Stomach smooth muscle (tissue), 2 donors: ENCODE data around the gene STIMATE.

ENCODE experiments used
- H3K27ac ChIP-seq: one replicate; pipeline ENCODE4 v1.7.0; 2013; ENCODE audit warnings: mild to moderate bottlenecking, low read length, inconsistent platforms
- H3K27me3 ChIP-seq, 2 donors: one replicate each; pipeline ENCODE4 v1.7.0; 2013; ENCODE audit warnings: low read length in 2 of 2; ENCODE audit not compliant: insufficient read depth in 2 of 2, control insufficient read depth in 1 of 2
- H3K36me3 ChIP-seq, 2 donors: one replicate each; pipeline ENCODE4 v1.7.0; 2013; ENCODE audit warnings: low read length in 2 of 2; ENCODE audit not compliant: control insufficient read depth in 2 of 2, insufficient read depth in 2 of 2
- H3K4me1 ChIP-seq: one replicate; pipeline ENCODE4 v1.7.0; 2013; ENCODE audit warnings: low read length; ENCODE audit not compliant: control insufficient read depth, insufficient read depth
- H3K4me3 ChIP-seq, 2 donors: one replicate each; pipeline ENCODE4 v1.7.0; 2013; ENCODE audit warnings: low read length in 2 of 2
- H3K9ac ChIP-seq, 2 donors: one replicate each; pipeline ENCODE4 v1.7.0; 2013; ENCODE audit warnings: low read length in 2 of 2, mild to moderate bottlenecking in 1 of 2
- H3K9me3 ChIP-seq, 2 donors: one replicate each; pipeline ENCODE4 v1.7.0; 2013; ENCODE audit warnings: low read length in 2 of 2; ENCODE audit not compliant: control insufficient read depth in 2 of 2
- donor health status: healthy.
- donor health status: Pancreatic carcinoma.

STIMATE gene

GRCh38 chr3:52800079-52800478 lies 97.3 kb downstream of the STIMATE start:
- Histone ChIP-seq H3K4me3 (no peak overlapping the region), H3K27me3 (peaks cover 0 to 3% of the 10 kb centered on the region in 2 donors), H3K9ac (no peak overlapping the region), H3K4me1 (no peaks in the 10 kb centered on the region), H3K9me3 (no peaks in the 10 kb centered on the region), H3K36me3 (no peaks in the 10 kb centered on the region), H3K27ac (no peak overlapping the region)

GRCh38 chr3:52798978-52799476 lies 98.3 kb downstream of the STIMATE start:
- Histone ChIP-seq H3K27me3 (peaks cover 0 to under 1% of the 10 kb centered on the region in 2 donors), H3K9me3 (no peaks in the 10 kb centered on the region), H3K4me1 (no peaks in the 10 kb centered on the region), H3K27ac (no peak overlapping the region), H3K36me3 (no peaks in the 10 kb centered on the region), H3K4me3 (no peak overlapping the region), H3K9ac (no peak overlapping the region)

DNA sequence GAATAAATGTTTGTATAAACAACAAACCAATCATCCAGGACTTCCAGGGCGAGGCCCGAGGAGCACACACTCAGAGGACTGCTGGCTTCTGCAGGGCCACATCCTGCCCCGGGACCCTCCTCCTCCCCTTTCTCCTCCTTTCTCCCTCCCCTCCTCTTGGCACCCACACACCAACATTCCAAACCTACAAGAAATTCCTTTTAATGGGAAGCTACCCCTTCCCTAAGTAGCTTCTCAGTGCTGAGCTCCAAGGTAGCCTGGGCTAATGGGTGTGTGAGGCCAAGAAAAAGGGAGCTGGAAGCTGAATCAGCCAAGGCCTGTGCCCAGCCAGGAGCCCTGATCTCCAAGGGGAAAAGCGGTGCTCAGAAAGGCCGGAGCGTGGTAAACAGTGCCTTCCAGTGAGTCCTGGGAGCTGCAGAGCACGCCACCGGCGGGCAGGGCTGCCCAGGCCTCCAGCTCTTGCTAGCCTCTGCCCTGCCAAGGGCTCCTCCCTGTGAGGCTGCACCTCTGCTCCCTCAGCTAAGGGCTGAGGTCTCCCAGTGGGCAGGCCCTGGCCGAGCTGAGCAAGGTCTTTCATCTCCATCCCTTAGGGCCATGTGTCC lies 98.9 kb downstream of the STIMATE start:
- Histone ChIP-seq H3K27ac (no peak overlapping the region), H3K4me3 (no peak overlapping the region), H3K36me3 (no peaks in the 10 kb centered on the region), H3K4me1 (no peaks in the 10 kb centered on the region), H3K9ac (no peak overlapping the region), H3K9me3 (no peaks in the 10 kb centered on the region), H3K27me3 (no peaks in the 10 kb centered on the region)

GRCh38 chr3:52796411-52796810 lies 100.9 kb downstream of the STIMATE start:
- Histone ChIP-seq H3K9ac (no peak overlapping the region), H3K9me3 (no peaks in the 10 kb centered on the region), H3K27ac (no peak overlapping the region), H3K36me3 (no peaks in the 10 kb centered on the region), H3K4me3 (no peak overlapping the region), H3K27me3 (no peaks in the 10 kb centered on the region), H3K4me1 (no peaks in the 10 kb centered on the region)

DNA sequence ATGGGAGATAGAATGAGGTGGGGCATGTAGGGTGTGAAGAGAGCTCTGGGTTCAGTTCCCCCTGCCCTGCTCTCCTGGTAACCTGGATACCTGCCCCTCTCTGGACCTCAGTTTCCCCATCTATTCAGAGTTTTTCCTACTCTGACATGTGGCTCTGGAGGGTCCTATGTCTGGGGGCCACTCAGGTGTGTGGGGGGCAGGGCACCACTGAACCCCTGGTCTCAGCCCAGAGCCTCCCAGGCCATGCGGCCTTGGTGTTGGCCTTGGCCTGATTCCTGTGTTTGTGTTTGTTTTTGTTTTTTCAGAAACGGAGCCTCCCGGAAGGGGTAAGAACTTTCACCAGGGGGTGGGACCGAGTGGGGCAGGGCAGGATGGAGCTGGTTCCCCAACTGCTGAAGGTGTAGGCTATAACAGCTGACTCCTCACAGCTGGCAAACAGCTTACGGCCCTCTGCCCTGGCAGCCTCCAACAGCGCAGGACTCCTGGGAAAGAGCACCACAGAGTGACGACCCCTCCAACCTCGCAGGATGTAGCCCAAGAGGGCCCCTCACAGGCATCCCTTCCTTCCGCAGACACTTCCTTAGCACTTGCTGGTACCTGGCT lies 101.9 kb downstream of the STIMATE start:
- Histone ChIP-seq H3K9me3 (no peaks in the 10 kb centered on the region), H3K27ac (no peak overlapping the region), H3K4me3 (no peak overlapping the region), H3K27me3 (no peaks in the 10 kb centered on the region), H3K36me3 (no peaks in the 10 kb centered on the region), H3K4me1 (no peaks in the 10 kb centered on the region), H3K9ac (no peak overlapping the region)

GRCh38 chr3:52794612-52795099 lies 102.7 kb downstream of the STIMATE start, which contains the start of gene ITIH3:
ITIH3 (plus strand) TSS chr3:52794796; CDS start chr3:52794804, 8 bp downstream.
- no peaks in the 10 kb centered on the region for H3K36me3 ChIP-seq
- no peak within 1 kb of the TSS for H3K27ac ChIP-seq
- H3K4me3 ChIP-seq: no peak within 1 kb of the TSS
- no peaks in the 10 kb centered on the region for H3K4me1 ChIP-seq
- no peaks in the 10 kb centered on the region for H3K27me3 ChIP-seq
- no peaks in the 10 kb centered on the region for H3K9me3 ChIP-seq
- H3K9ac ChIP-seq: no peak within 1 kb of the TSS

DNA sequence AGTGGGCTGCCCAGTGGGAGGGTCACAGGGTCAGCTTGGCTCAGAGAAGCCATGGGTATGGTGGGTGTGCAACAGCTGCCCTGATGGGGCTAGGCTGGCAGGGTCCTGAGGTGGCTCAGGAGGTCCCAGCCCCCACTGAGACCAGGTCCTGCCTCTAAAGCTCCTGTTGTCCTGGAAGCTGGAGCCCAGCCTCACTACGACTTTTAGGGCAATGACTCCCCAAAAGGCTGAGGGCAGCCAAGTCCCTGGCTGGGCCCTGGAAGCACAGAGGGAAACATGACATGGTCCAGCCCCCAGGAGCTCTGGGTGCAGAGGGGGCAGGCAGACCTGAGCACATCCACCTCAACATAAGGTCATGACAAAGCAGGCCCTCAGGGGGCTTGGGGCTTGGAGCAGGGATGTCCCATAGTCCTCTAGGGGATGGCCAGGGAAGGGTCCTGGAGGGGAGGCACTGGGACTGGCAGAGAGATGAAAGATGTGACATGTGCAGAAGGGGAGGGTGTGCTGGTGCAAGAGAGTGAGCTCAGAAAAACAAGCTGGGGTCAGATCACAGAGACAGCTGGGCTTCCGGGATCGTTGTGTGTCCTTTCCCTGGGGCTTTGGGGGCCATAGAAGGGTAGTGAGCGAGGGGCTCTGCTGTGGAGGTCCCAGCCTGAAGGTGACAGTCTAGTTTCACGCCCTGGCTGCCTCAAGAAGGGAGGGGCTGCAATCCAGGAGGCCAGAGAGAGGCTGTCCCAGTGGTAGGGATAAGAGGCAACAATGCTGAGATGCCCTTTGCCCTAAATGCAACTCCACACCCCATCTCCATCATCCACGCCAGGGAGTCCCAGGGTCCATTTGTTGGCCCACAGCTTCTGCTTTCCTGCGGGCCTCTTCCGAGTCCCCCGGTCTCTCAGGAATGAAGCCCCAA lies 103.4 kb downstream of the STIMATE start:
- H3K27me3 ChIP-seq: no peaks in the 10 kb centered on the region
- no peak overlapping the region for H3K9ac ChIP-seq
- no peaks in the 10 kb centered on the region for H3K9me3 ChIP-seq
- H3K36me3 ChIP-seq: no peaks in the 10 kb centered on the region
- no peak overlapping the region for H3K4me3 ChIP-seq
- H3K27ac ChIP-seq: no peak overlapping the region
- H3K4me1 ChIP-seq: no peaks in the 10 kb centered on the region

GRCh38 chr3:52792961-52793695 lies 104.2 kb downstream of the STIMATE start:
- no peak overlapping the region for H3K9ac ChIP-seq
- H3K27ac ChIP-seq: no peak overlapping the region
- no peaks in the 10 kb centered on the region for H3K4me1 ChIP-seq

DNA sequence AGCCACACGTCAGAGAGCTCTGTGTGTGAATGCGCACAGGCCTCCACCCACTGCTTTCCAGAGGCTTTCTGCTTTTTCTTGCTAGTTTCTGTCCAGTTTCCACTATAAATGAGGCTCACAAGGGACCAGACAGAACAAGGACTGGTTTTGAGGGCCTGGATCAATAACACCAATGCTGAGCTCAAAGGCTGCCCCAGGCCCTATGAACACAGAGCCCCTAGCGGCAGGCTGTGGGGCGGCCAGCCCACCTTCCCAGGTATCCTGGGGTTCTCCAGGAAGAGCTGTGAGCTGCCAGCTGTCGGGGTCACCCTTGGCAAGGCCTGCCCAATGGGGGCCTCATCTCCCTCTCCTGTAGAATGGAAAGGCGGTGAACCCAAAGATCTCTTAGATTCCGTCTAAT lies 104.9 kb downstream of the STIMATE start:
- Histone ChIP-seq H3K4me1 (no peaks in the 10 kb centered on the region), H3K36me3 (no peaks in the 10 kb centered on the region), H3K27me3 (no peaks in the 10 kb centered on the region), H3K27ac (no peak overlapping the region), H3K9me3 (no peaks in the 10 kb centered on the region), H3K4me3 (no peak overlapping the region), H3K9ac (no peak overlapping the region)

More at GRCh38 chr3:52792961-52793695, 104.2 kb downstream of the STIMATE start:
- H3K36me3 ChIP-seq: no peaks in the 10 kb centered on the region
- H3K4me3 ChIP-seq: no peak overlapping the region
- H3K9me3 ChIP-seq: no peaks in the 10 kb centered on the region
- no peaks in the 10 kb centered on the region for H3K27me3 ChIP-seq

- Histone ChIP-seq H3K27ac (no peak overlapping the region), H3K4me3 (no peak overlapping the region), H3K4me1 (no peaks in the 10 kb centered on the region)
Observed at GRCh38 chr3:52791928-52792327, 105.4 kb downstream of the STIMATE start.

More at GRCh38 chr3:52791928-52792327, 105.4 kb downstream of the STIMATE start:
- H3K36me3 ChIP-seq: no peaks in the 10 kb centered on the region
- H3K9me3 ChIP-seq: no peaks in the 10 kb centered on the region
- H3K9ac ChIP-seq: no peak overlapping the region
- no peaks in the 10 kb centered on the region for H3K27me3 ChIP-seq
